CMK (cell line): ENCODE measurements around the gene SPOUT1.
"Not testable (repeated sequence)": the region's sequence is repeated elsewhere in the genome, so short reads cannot be mapped to it uniquely, and the experiment has no call there.

ENCODE experiments used
- DNase-seq: peaks from one replicate; pipeline ENCODE4 v3.0.0-alpha.2; 2010; ENCODE audit warnings: low read depth

The SPOUT1 gene

DNA sequence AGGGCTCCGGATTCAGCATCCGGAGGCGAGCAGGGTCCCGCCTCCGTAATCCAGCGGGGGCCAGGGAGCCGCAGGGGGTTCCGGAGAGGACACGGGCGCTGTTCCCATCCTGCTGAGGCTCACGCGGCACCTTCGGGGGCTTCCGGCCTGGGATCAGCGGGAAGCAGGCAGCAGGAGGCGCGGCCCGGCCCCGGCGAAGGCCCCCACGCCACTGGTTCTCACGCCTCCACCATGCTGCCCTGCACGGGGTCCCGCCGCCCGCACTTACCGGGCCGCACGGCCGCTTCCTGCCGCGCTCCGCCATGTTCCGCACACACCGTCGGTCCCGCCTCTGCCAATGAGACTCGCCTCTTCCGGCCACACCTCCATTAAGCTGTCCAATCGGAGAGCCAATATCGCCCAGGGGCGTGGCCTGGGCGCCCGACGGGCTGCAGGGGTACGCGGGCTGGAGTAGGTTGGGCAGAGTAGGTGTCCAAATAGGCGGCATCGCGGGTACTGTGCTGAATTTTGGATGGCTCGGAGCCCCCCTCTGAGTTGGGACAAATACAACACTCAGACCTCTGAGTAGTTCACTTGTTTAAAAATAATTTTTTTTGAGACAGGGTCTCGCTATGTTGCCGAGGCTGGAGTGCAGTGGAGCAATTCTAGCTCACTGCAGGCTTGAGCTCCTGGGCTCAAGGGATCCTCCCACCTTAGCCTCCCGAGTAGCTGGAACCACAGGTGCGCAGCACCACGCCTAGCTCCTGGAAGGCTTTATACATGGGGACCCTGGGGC, at the start of gene SPOUT1:
SPOUT1 (minus strand) TSS at position 318 of the 775 bp plus-strand sequence; CDS start at position 304, 14 bp downstream.
- peak; percentile 82 for DNase-seq

GRCh38 chr9:128877852-128878251, 48.3 kb upstream of the SPOUT1 start:
- DNase-seq: no peak

GRCh38 chr9:128870941-128871265, 41.3 kb upstream of the SPOUT1 start:
- DNase-seq: not testable (repeated sequence)

DNA sequence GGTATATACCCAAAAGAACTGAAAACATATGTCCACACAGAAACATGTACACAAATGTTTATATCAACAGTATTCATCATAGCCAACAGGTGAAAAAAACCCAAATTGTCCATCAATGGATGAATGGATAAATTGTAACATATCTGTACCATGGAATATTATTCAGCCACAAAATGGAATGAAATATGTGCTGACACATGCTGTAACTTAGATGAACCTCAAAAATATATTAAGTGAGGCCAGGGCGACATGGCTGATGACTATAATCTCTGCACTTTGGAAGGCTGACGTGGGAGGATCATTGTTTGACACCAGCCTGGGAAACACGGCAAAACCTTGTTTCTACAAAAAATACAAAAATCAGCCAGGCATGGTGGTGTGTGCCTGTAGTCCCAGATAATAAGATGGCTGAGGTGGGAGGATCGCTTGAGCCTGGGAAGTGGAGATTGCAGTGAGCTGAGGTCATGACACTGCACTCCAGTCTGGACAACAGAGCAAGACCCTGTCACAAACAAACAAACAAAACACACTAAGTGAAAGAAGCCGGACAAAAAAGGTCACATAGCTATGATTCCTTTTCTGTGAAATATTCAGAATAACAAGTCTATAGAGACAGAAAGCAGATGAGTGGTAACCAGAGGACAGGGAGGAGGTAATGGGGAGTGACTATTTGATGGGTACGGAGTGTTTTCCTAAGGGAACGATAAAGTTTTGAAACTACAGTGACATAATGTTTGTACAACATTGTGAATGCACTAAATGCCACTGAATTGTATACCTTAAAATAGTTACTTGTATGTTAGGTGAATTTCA, 40.7 kb upstream of the SPOUT1 start:
- no peak for DNase-seq

DNA sequence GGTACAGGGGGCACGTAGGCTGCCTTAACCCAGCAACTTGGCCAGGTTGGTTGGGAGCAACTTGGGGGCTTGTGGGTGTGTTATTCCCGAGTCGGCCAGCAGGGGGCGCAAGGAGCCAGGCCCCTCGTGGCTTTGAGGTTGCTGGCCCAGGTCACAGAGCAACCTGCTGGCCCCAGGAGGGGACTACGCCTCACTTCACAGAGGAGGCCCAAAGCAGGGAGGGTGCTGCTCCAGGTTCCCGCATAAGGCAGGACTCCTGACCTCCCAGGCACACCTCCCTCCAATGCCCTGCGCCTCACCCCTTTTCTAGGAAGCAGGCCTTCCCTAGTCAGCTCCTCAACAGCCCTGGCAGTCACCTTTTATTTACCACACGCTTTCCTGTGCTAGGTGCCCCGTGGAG, 34.1 kb upstream of the SPOUT1 start:
- DNase-seq: peak; percentile 76

- DNase-seq: no peak
These were observed 32.8 kb upstream of the SPOUT1 start for GRCh38 chr9:128862401-128862851.

DNA sequence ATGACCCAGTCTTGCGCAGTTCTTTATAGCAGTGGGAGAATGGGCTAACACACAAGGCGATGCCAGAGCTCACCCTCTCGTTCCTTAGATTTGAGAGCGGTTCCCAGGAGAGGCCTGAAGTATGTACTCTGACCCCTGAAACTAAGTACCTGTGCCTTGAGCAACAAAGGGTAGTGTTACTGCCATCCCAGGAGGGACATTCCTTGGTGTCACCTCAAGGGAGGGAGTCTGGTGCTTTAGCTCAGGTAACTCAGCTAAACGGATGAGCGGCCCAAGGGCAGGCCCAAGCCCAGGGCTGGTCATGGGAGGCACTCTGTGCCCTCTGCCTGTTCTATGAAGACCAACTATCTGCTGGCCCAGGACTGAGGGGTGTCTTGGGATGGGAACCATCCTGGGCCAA, 31.9 kb upstream of the SPOUT1 start:
- no peak for DNase-seq

- no peak for DNase-seq
These were observed 31.3 kb upstream of the SPOUT1 start for GRCh38 chr9:128860937-128861336.

GRCh38 chr9:128858476-128858875, 28.9 kb upstream of the SPOUT1 start:
- DNase-seq: not testable (repeated sequence)

- DNase-seq: not testable (repeated sequence)
These were observed 24.9 kb upstream of the SPOUT1 start for GRCh38 chr9:128854454-128854853.

DNA sequence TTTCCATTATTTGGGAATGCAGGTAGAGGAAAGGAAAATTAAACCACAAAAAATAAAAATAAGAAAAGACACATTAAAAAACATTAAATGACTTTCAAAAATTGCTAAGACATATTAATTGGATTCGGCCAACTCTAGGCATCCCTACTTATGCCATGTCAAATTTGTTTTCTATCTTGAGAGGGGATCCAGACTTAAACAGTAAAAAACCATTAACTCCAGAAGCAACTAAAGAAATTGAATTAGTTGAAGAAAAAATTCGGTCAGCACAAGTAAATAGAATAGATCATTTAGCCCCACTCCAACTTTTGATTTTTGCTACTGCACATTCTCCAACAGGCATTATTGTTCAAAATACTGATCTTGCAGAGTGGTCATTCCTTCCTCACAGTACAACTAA, 23.1 kb upstream of the SPOUT1 start:
- not testable (repeated sequence) for DNase-seq

DNA sequence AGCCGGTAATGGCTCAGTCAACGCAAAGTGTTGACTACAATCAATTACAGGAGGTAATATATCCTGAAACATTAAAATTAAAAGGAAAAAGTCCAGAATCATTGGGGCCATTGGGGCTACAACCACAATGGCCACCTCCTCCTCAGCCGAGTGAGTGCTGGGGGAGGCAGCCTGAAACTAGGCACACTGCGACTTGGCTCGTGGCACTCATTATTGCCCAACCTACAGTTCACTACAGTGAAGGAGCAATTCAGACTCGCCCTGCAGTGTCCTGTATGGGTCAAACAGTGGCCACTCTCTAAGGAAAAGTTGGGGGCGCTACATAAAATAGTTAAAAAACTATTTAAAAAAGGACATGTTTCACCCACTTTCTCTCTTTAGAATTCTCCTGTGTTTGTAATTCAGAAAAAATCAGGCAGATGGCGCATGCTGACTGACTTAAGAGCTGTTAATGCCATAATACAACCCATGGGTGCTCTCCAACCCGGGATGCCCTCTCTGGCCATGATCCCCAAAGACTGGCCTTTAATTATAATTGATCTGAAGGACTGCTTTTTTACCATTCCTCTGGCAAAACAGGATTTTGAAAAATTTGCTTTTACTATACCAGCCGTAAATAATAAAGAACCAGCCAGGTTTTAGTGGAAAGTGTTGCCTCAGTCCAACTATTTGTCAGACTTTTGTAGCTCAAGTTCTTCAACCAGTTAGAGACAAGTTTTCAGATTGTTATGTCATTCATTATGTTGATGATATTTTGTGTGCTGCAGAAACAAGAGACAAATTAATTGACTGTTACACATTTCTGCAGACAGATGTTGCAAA, 22.4 kb upstream of the SPOUT1 start:
- not testable (repeated sequence) for DNase-seq

- not testable (repeated sequence) for DNase-seq
These were observed 21.4 kb upstream of the SPOUT1 start for GRCh38 chr9:128851024-128851423.

DNA sequence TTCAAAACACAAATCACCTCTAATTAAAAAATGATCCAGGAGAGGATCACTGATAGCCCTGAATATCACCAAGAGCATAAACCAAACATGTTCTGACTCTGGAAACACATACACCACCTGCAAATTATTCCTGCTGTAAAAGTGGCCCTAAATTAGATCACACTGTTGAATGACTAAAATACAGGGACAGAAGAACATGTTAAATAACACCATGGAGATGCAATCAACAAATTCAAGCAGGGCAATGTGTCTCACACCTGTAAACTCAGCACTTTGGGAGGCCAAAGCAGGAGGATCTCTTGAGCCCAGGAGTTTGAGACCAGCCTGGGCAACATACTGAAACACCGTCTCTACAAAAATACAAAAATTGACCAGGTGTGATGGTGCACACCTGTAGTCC, 18.2 kb upstream of the SPOUT1 start:
- no peak for DNase-seq

DNA sequence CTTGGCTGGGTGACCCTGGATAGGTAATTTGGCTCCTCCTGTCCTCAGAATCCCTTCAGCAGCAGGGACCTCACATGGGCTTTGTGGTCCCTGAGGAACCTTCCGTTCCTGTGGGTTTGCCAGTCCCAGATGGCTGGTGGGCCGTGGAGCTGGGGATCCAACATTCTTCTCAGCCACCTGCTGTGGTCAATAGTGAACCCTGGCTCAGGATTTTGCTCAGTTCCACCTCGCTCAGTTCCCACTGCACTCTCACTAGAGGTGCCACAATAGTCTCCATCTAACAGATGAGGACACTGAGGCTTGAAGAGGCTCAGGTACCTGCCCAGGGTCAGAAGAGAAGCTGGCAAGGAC, 17.1 kb upstream of the SPOUT1 start:
- no peak for DNase-seq

DNA sequence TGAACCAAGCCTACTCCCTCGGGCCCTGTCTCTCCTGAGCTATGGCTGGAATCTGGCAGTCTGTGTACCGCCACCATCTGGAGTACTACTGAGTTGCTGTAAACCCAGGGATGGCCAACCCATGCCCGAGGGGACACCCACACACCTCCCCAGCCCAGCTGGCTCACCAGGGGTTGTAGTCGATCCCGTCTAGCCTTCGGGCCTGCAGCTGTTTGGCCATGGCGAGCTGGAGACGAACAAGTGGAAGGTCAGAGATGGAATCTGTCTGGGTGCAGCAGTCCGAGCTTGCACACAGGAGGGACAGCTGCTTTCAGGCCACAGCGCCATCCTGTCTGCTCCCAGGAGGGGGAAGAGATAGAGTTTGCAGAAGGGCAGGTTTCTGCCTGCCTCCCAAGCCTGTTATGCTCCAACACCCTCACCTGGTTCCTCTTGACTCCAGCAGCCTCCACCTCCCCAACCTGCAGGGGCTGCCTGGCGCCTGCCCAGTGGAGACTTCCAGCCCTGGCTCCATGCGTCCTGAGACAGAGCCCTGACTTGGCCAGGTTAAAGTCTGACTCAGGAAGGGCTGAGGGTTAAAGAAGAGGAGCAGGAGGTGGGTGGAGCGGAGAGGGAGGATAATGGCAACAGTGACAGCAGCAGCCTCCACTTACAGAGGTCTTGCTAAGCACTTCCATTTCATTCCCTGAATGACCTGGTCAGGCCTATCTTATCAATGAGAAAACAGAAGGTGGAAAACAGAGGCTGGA, 15.8 kb upstream of the SPOUT1 start:
- no peak for DNase-seq

DNA sequence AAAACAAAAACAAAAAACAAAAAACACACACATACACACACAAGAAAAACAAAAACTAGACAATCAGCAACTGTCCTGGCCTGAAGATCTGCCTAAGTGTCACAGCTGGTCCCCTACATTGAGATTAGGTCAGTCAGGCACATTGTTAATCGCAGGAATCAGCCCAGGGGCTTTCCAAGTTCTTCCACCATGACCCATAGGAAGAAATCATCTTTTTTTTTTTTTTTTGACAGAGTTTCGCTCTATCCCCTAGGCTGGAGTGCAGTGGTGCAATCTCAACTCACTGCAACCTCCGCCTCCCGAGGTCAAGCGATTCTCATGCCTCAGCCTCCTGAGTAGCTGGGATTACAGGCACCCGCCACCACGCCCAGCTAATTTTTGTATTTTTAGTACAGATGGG, 13.6 kb upstream of the SPOUT1 start:
- DNase-seq: not testable (repeated sequence)

DNA sequence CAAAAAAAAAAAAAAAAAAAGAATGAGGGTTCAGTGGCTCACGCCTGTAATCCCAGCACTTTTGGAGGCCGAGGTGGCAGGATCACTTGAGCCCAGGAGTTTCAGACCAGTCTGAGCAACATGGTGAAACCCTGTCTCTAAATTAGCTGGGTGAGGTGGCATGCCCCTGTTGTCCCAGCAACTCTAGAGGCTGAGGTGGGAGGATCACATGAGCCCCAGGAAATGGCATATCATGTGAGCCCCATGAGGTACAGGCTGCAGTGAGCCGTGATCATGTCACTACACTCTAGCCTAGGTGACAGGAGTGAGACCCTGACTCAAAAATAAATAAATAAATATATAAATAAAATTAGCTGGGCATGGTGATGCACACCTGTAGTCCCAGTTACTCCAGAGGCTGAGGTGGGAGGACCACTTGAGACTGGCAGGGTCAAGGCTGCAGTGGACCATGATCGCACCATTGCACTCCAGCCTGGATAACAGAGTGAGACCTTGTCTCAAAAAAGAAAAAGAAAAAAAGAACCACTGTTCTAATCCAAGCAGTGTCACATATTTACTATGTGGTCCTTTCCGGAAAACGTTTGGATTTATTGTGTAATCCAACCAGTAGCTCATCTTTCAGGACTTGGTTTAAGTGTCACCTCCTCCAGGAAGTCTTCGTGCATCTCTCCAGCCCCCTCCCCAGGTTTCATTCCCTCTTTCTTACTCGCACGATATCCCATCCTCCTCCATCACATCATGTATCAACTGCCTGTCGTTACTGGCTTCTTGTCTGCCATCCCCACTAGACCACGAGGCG, 12.3 kb upstream of the SPOUT1 start:
- no peak for DNase-seq

DNA sequence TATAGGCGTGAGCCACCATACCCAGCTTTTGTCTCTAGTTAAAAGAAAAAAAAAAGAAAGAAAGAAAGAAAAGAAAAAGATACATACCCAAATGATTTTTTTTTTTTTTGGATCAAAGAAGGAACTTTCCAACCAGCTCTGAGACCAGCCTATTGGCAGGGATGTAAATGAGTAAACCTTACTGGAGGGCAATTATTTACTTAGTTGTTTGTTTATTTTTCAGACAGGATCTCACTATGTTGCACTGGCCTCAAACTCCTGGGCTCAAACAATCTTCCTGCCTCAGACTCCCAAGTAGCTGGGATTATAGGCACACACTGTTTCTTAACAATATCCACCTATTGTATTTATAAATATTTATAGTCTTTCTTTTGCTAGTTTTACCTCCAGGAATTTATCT, 10.9 kb upstream of the SPOUT1 start:
- no peak for DNase-seq

- no peak for DNase-seq
These were observed 8.7 kb upstream of the SPOUT1 start for GRCh38 chr9:128838338-128838737.
